ENCODE results near the gene INSL3. TPM values are rescaled to one million over a fixed set of nuclear protein-coding genes. Genes with fewer than 3 reads are reported as not detected.

Gene INSL3, protein sequence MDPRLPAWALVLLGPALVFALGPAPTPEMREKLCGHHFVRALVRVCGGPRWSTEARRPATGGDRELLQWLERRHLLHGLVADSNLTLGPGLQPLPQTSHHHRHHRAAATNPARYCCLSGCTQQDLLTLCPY
- total RNA-seq (not detected), polyA plus RNA-seq (ENCODE audit: insufficient read length in 2 of 2) (under 1 TPM; 0.48 to 0.63 TPM)
- long read RNA-seq, donor 1 = 0 reads
- long read RNA-seq, donor 2 = 0 reads
- long read RNA-seq, donor 3 = 0 reads
- long read RNA-seq, donor 4 = 0 reads

DNA sequence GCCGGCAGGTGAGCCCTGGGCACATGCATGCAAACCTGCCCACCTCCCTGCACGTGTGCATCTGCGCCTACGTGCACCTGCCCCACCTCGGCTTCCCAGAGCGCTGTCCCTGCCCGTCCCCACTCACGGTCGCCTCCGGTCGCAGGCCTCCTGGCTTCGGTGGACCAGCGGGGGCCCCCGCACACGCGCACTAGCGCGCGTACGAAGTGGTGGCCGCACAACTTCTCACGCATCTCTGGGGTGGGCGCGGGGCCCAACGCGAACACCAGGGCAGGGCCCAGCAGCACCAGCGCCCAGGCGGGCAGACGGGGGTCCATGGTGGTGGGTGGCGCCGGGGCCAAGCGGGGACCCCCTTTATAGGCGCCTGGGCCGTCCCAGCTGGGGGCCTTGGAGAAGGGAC, at the start of gene INSL3:
Gene INSL3 (minus strand): TSS at position 330 of the 400 bp plus-strand sequence. CDS start 13 bp downstream, at position 317.
- Histone ChIP-seq H3K27me3 (ENCODE audit: control insufficient read depth, insufficient read depth, low read length) (no peaks in the 10 kb centered on the region), H3K4me1 (ENCODE audit: control insufficient read depth, insufficient read depth, low read length) (peaks cover 2% of the 10 kb centered on the region), H3K4me3 (ENCODE audit: low read depth, low read length) (no peak within 1 kb of the TSS), H3K36me3 (ENCODE audit: control insufficient read depth, insufficient read depth, low read length) (no peaks in the 10 kb centered on the region), H3K9me3 (ENCODE audit: control insufficient read depth, insufficient read depth, low read length) (no peaks in the 10 kb centered on the region), H3K27ac (ENCODE audit: low read depth, low read length) (no peak within 1 kb of the TSS)
- no peak for DNase-seq (ENCODE audit: low read depth in 4 of 6, low spot score in 6 of 6)
- 63% methylated on average over 34 of the region's 34 CpGs for WGBS (ENCODE audit: insufficient coverage)

- no peaks in the 10 kb centered on the region for H3K9me3 ChIP-seq (ENCODE audit: control insufficient read depth, insufficient read depth, low read length)
- peaks cover 30% of the 10 kb centered on the region for H3K36me3 ChIP-seq (ENCODE audit: control insufficient read depth, insufficient read depth, low read length)
- DNase-seq (ENCODE audit: low read depth in 4 of 6, low spot score in 6 of 6) = no peak
- H3K27ac ChIP-seq (ENCODE audit: low read depth, low read length) = no peak overlapping the region
- H3K27me3 ChIP-seq (ENCODE audit: control insufficient read depth, insufficient read depth, low read length) = peaks cover 56% of the 10 kb centered on the region
- H3K4me3 ChIP-seq (ENCODE audit: low read depth, low read length) = no peak overlapping the region
- WGBS (ENCODE audit: insufficient coverage) = 18% methylated on average over 4 of the region's 11 CpGs
- H3K4me1 ChIP-seq (ENCODE audit: control insufficient read depth, insufficient read depth, low read length) = peaks cover 11% of the 10 kb centered on the region
These were observed 47.8 kb upstream of the INSL3 start for GRCh38 chr19:17869114-17869608.

DNA sequence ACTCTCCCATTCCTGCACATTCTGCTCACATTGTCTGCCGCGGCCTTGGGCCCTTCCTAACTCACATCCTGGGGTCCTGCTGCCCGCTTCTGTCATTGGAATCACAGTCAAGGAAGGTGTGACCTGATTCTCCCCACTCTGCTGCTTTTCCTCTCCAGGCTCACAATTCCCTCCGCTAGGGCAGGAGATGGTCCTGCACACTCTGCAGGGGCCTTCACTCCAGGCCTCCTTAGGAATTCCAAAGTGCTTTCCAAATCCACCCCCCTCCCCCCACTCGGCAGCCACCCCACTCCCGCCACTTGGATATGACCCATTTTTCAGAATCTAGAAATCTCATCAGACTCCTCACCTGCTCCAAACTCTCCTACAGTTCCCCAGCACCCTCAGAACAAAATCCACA, 47.4 kb upstream of the INSL3 start:
- Histone ChIP-seq H3K27me3 (ENCODE audit: control insufficient read depth, insufficient read depth, low read length) (peaks cover 52% of the 10 kb centered on the region), H3K36me3 (ENCODE audit: control insufficient read depth, insufficient read depth, low read length) (peaks cover 35% of the 10 kb centered on the region), H3K4me1 (ENCODE audit: control insufficient read depth, insufficient read depth, low read length) (peaks cover 7% of the 10 kb centered on the region), H3K9me3 (ENCODE audit: control insufficient read depth, insufficient read depth, low read length) (no peaks in the 10 kb centered on the region), H3K27ac (ENCODE audit: low read depth, low read length) (no peak overlapping the region), H3K4me3 (ENCODE audit: low read depth, low read length) (no peak overlapping the region)
- no peak for DNase-seq (ENCODE audit: low read depth in 4 of 6, low spot score in 6 of 6)
- WGBS (ENCODE audit: insufficient coverage) = 43% methylated on average over 4 of the region's 6 CpGs

DNA sequence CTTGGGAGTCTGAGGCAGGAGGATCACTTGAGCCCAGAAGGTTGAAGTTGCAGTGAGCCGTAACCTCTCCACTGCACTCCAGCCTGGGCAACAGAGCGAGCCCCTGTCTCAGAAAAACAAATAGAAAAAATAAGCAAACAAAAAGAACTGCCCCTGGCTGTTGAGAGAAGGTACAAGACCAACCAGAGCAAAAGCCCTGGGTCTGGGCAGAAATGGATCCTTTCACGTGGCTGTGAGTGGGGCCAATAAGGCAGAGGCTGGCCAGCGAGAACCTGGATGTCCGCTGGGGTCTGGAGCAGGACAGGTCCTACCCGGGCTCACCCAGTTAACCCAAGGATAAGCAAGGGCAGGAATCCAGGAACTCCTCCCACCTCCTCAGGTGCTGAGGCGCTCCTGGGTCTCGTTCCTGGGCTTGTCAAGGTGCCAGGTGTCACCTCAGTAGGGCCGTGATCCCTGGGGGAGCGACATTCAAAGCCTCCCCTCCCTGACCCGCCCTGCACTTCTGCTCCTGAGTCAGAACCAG, 45.7 kb upstream of the INSL3 start:
- Histone ChIP-seq H3K9me3 (ENCODE audit: control insufficient read depth, insufficient read depth, low read length) (no peaks in the 10 kb centered on the region), H3K4me1 (ENCODE audit: control insufficient read depth, insufficient read depth, low read length) (no peaks in the 10 kb centered on the region), H3K27me3 (ENCODE audit: control insufficient read depth, insufficient read depth, low read length) (peaks cover 36% of the 10 kb centered on the region), H3K4me3 (ENCODE audit: low read depth, low read length) (no peak overlapping the region), H3K27ac (ENCODE audit: low read depth, low read length) (no peak overlapping the region), H3K36me3 (ENCODE audit: control insufficient read depth, insufficient read depth, low read length) (peaks cover 51% of the 10 kb centered on the region)
- DNase-seq (ENCODE audit: low read depth in 4 of 6, low spot score in 6 of 6) = no peak
- WGBS (ENCODE audit: insufficient coverage) = 71% methylated on average over 8 of the region's 11 CpGs

DNA sequence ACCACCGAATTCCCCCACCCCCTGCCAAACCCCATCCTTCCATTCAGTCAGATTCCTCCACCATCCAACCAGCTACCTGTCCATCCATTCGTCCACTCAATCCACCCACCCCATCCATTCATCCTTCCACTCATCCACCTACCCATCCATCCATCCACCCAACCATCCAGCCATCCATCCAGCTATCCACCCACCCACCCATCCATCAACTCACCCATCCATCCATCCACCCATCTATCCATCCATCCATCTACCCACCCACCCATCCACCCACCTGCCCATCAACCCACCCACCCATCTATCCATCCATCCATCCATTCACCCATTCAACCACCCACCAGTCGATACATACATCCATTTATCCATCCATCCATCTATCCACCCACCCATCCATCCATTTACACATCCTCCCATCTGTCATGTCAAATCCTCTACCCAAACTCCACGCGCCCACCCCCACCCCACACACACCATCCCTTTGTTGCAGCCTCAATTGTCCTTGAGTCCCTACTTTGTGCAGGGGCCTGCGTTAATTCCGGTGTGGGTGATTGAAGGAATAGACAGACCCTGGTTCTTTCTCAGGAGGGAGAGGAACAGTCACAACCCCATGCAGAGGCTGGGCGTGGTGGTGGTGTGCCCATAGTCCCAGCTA, 45.1 kb upstream of the INSL3 start:
- 85% methylated on average over 3 of the region's 8 CpGs for WGBS (ENCODE audit: insufficient coverage)
- H3K9me3 ChIP-seq (ENCODE audit: control insufficient read depth, insufficient read depth, low read length) = no peaks in the 10 kb centered on the region
- peaks cover 57% of the 10 kb centered on the region for H3K36me3 ChIP-seq (ENCODE audit: control insufficient read depth, insufficient read depth, low read length)
- DNase-seq (ENCODE audit: low read depth in 4 of 6, low spot score in 6 of 6) = no peak
- H3K4me1 ChIP-seq (ENCODE audit: control insufficient read depth, insufficient read depth, low read length) = peaks cover 5% of the 10 kb centered on the region
- H3K27ac ChIP-seq (ENCODE audit: low read depth, low read length) = no peak overlapping the region
- peaks cover 31% of the 10 kb centered on the region for H3K27me3 ChIP-seq (ENCODE audit: control insufficient read depth, insufficient read depth, low read length)
- no peak overlapping the region for H3K4me3 ChIP-seq (ENCODE audit: low read depth, low read length)

- Histone ChIP-seq H3K4me1 (ENCODE audit: control insufficient read depth, insufficient read depth, low read length) (peaks cover 13% of the 10 kb centered on the region), H3K36me3 (ENCODE audit: control insufficient read depth, insufficient read depth, low read length) (peaks cover 62% of the 10 kb centered on the region), H3K4me3 (ENCODE audit: low read depth, low read length) (no peak overlapping the region), H3K27me3 (ENCODE audit: control insufficient read depth, insufficient read depth, low read length) (peaks cover 23% of the 10 kb centered on the region), H3K27ac (ENCODE audit: low read depth, low read length) (no peak overlapping the region), H3K9me3 (ENCODE audit: control insufficient read depth, insufficient read depth, low read length) (no peaks in the 10 kb centered on the region)
- WGBS (ENCODE audit: insufficient coverage) = 75% methylated on average over 7 of the region's 13 CpGs
- no peak for DNase-seq (ENCODE audit: low read depth in 4 of 6, low spot score in 6 of 6)
These were observed 44.3 kb upstream of the INSL3 start for GRCh38 chr19:17865364-17866311.

DNA sequence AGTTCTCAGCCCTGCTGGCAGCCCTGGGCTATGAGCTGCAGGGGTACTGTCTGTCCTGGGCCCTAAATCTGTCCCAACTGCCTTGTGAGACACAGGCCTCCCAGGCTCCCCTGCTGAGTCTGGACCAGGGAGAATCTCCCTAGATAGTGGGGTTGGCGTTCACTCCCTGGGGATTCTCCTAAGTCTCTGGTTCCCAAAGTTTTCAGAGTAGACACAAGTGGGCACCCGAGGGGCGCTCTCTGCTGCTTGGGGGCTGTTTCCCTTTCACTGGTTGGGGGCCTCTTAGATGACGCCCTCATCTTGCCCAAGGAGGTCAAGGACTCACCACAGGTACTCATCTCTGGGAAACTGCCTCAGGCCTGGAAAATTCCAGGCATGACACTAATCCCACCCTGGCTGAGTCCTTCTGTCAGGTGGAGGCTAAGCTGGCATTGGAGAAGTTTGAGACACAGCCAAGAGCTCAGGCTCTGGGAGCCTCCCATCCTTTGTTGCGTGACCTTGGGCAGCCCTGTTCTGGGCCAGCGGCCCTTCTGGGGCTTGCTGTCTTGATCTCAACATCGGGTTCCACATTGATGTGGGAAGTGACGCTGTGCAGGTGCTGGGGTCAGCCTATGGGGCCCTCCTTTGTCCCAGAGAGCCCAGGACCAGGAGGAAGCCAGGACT, 42.3 kb upstream of the INSL3 start:
- H3K27ac ChIP-seq (ENCODE audit: low read depth, low read length) = no peak overlapping the region

DNA sequence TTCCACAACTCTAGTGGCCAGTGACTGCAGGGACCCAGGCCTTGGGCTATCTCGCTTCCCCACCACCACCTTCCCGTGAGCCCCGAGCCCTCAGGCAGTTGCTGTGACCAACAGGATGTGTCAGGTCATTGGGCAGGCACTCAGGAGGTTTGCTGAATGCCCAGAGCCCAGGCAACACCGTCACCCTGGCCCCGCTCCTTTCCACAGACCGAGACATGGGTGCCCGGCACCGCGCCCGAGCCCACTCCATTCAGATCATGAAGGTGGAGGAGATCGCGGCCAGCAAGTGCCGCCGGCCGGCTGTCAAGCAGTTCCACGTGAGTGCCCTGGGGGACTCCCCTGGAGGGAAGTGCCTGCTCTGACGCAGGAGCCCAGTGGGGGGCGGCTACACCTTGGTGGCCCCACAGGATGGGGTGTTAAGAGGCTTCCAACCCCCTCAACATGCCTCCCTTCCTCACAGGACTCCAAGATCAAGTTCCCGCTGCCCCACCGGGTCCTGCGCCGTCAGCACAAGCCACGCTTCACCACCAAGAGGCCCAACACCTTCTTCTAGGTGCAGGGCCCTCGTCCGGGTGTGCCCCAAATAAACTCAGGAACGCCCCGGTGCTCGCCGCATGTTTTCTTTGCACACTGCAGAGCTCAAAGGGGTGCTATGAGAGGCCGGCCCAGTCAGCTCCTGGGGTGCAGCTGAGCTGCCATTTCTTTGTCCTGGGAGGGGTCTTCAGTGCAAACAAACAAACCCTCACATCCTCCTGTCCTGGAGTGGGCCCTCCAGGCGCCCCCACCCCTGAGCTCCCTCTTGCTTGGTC, 41.6 kb upstream of the INSL3 start:
- 88% methylated on average over 23 of the region's 31 CpGs for WGBS (ENCODE audit: insufficient coverage)
- Histone ChIP-seq H3K27ac (ENCODE audit: low read depth, low read length) (no peak overlapping the region), H3K4me1 (ENCODE audit: control insufficient read depth, insufficient read depth, low read length) (peaks cover 22% of the 10 kb centered on the region), H3K27me3 (ENCODE audit: control insufficient read depth, insufficient read depth, low read length) (no peaks in the 10 kb centered on the region), H3K9me3 (ENCODE audit: control insufficient read depth, insufficient read depth, low read length) (no peaks in the 10 kb centered on the region), H3K36me3 (ENCODE audit: control insufficient read depth, insufficient read depth, low read length) (peaks cover 57% of the 10 kb centered on the region), H3K4me3 (ENCODE audit: low read depth, low read length) (no peak overlapping the region)
- DNase-seq (ENCODE audit: low read depth in 4 of 6, low spot score in 6 of 6) = no peak

More for the DNA sequence above, 42.3 kb upstream of the INSL3 start:
- H3K36me3 ChIP-seq (ENCODE audit: control insufficient read depth, insufficient read depth, low read length) = peaks cover 57% of the 10 kb centered on the region
- 95% methylated on average over 8 of the region's 8 CpGs for WGBS (ENCODE audit: insufficient coverage)
- no peak overlapping the region for H3K4me3 ChIP-seq (ENCODE audit: low read depth, low read length)
- H3K9me3 ChIP-seq (ENCODE audit: control insufficient read depth, insufficient read depth, low read length) = no peaks in the 10 kb centered on the region
- H3K4me1 ChIP-seq (ENCODE audit: control insufficient read depth, insufficient read depth, low read length) = peaks cover 22% of the 10 kb centered on the region
- no peak for DNase-seq (ENCODE audit: low read depth in 4 of 6, low spot score in 6 of 6)
- peaks cover 4% of the 10 kb centered on the region for H3K27me3 ChIP-seq (ENCODE audit: control insufficient read depth, insufficient read depth, low read length)

Measured in spinal cord (tissue), 10 donors.